Stimulated activated naive CD8-positive, alpha-beta T cell treated with anti-CD3 and anti-CD28 coated beads, Interleukin-15, Interleukin-2, amounts not matched to agents 100 U/mL and 50 U/mL, for 24 hours (primary cell): Measurements from ENCODE around the gene C9orf78.

ENCODE experiments used
- ATAC-seq: fragments of 150-1000 bp; cut with Tn5 transposase; one replicate; pipeline ENCODE4 v1.10.0; 2021
- DNase-seq: peaks from one replicate; pipeline ENCODE4 v3.0.0; 2021

C9orf78 gene

DNA sequence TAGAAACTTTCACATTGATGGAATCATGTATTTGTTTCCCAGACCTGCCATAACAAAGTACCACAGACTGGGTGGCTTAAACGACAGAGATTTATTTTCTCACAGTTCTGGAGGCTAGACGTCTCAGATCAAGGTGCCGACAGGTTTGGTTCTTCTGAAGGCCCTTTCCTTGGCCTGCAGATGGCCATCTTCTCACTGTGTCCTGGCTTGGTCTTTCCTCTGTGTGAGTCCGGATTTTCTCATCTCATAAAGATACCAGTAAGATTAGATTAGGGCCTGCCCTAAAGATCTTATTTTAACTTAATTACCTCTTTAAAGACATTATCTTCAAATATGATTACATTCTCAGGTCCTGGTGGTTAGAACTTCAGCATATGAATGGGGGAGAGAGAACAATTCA lies 6.0 kb upstream of the C9orf78 start:
- DNase-seq (no peak), ATAC-seq (no peak)

DNA sequence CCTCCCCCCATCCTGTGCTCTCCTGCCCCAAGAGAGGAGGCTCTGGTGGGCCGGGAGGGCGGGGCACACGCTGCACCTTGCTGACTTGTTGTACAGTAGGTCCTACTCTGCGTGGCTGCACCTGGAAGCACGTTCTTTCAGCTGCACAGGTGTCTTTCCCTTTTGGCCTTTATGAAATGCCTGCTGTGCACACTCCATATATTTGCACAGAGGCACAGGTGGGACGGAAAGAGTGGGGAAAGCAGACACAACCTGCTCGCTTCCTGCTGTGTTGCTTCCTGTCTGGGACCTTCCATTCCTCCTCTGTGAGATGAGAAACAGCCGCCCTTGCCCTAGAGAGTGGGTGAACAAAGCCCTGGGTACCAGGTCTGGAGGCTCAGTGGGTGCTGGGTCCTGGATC lies 5.0 kb upstream of the C9orf78 start:
- ATAC-seq (no peak), DNase-seq (peak; percentile 11)

DNA sequence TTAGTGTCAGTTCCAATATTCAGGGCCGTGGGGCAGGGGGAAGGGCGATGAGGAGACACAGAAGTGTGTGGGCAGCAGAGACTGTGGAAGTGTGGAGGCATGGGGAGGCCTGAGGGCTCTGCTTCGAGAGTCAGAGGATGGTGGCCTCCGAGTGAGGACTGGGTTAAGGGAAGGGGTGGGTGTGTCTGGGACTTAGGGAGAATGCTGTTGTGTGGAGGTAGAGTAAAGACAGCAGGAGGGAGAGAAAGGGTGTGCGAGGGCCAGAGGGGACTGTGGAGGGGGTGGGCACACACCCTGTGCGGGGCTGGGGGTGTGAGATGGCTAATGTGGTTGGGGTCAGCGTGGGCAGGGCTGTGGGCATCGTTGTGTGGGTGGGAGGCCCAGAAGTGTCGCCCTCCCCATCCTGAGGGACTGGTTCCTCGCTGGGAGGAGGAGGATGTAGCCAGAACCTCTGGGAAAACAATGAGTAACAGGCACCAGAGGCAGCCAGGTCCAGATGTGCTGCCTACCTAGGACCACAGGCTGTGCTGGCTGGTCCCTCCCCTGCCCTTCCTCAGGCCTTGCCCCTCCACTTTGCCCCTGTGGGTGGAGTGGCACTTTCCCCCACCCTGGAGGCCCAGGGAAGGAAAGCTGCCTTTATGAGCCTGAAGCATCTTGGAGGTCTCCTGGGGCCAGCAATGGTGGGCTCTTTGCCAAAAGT lies 4.4 kb upstream of the C9orf78 start:
- DNase-seq (peak; percentile 14), ATAC-seq (no peak)

DNA sequence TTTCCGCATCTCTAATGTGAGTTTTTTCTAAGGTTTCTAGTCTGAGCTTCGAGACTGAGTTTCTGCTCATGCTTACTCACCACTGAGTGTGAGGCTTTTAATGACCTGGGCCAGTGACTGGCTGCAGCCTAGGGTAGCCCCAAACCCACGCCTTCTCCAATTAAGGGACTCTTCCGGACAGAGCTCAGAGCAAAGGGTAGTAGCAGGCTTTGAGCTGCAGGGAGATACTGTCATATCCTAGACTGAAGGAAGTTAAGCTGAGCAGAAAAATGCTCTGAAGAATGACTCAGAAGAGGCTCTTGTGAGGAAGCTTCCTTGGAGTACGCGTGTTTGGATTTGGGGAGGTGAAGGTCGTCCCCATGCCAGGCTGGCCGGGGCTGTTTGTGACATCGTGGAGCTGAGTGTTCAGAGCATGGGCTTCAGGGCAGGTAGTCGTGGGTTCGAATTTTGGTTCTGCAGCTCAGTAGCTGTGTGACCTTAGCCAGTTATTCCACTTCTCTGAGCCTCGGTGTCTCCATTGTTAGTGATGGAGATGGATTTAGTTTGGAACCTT lies 3.7 kb upstream of the C9orf78 start:
- DNase-seq (peak; percentile 48), ATAC-seq (peak; percentile 58)

DNA sequence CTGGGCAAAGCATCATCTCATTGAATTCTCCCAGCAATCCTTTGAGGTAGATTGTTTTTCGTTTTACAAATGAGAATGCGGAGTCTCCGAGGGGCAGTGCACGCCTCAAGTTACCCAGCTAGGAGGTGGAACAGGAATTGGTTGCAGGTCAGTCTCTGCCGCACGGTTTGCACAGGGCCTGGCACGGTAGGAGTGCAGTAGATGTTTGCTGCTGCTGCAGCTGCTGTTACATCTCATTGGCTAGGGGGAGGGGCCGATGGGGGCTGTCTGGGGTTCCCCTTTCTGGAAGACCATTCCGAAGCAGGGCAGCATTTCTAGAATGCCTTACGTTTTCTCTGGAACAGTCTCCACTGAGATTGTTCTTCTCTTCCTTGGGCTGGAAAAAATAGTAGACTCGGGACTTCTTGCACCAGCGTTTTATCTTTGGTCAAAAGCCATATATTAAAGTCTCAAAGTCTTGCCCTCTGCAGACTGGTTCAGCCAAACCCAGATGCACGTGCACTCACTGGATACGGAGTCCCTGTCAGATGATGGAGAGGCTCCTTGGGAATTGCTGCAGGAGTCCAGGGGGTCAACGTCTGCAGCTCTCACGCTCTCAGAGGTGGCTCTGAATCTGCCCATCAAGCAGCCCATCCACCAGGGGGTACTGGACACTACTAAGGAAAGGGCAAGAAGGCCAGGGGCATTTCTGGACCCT lies 1.4 kb upstream of the C9orf78 start:
- DNase-seq = peak; percentile 67

DNA sequence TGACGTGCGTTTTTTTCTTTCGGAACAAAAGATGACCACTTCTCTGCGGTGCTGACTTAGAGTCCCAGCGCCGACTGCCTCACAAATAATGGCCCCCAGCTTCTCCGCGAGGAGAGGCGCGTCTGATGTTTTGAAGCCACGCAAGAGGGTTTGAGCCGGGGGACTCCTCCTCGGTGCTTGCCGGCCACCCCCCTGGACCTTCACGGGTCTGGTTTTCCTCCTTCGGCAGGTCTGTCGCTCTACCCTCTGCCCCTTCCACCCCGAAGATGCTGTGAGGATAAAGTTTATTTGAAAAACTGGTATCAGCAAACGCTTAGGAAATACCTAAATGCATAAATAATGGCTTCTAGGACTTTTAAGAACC lies 767 bp upstream of the C9orf78 start:
- DNase-seq (no peak), ATAC-seq (no peak)

More for the DNA sequence above, 1.4 kb upstream of the C9orf78 start:
- ATAC-seq = no peak

DNA sequence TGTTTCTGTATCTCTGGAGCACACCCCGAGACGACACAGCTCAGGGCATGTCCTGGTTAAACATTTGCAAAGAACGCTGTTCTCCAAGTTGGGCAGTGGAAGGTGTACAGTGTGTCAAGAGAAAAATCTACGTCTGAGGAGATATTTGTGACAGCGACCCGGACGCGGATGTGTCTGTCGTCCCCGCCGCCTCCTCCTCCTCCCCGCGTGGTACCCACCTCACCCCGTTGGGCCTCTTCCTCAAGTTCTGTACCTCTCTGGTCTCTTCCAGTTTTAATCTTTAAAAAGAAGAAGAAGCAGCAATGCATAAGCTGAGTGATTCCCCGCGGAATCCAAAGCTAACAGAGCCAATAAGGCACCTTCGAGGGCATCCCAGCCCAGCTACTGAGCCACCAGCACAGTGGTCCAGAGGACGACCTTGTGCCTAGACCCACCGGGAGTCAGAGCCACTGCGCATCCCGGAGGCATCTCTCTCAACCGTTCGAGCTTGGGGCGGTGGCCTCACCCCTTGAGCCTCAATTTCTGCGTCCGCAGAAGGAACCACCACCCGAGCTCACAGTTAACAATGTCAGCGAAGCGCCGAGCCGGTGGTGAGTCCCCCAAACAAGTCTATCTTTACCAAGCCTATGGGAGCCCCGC lies 467 bp downstream of the C9orf78 start:
- peak; percentile 1 for ATAC-seq
- DNase-seq = peak; percentile 47

DNA sequence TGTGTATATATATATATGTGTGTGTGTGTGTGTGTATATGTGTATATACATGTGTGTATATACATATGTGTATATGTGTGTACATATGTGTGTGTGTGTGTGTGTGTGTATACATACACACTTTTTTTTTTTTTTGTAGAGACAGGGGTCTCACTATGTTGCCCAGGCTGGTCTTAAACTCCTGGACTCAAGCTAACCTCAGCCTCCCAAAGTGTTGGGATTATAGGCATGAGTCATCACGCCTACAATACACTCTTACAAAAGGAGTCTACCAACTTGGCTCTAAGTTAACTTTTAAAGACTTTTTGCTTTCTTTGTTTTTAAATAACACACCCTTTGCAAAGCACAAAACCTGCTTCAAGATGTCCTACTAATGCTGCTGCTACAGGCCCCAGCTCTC lies 2.1 kb downstream of the C9orf78 start:
- ATAC-seq (no peak), DNase-seq (no peak)

DNA sequence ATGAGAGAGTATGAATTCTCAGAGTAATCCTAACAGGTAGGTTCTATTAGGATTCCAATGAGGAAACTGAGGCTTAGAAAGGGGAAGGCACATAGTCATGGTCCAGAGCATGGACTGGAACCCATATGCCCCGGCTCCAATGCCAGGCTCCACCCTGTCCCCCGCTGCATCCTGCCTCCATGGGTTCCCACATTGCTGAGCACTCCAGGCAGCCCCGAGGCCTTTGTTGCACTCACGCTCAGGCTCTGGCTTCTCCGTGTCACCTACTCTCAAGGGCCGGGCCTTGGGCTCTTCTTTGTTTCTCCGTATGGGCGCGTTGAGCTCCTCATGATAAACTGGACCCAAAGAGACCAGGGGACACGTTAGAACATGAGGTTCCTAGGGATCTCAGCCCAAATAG lies 6.1 kb downstream of the C9orf78 start:
- DNase-seq (no peak), ATAC-seq (no peak)

DNA sequence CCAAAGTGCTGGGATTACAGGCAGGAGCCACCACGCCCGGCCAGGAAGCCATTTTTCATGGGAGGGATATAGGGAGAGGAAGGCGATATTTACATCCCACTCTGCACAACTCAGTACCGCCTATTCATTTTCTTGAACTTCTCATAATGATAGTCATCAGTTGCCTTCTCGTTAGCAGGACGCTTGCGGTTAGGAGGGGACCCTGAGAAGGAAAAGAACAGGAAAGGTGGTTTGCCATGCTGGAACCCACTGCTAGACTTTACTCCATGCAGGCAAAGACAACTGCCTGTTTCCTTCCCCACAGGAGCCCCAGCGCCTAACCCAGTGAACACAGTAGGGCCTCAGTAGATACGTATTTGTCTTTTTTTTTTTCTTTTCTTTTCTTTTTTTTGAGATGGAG lies 7.0 kb downstream of the C9orf78 start:
- DNase-seq (no peak), ATAC-seq (no peak)

DNA sequence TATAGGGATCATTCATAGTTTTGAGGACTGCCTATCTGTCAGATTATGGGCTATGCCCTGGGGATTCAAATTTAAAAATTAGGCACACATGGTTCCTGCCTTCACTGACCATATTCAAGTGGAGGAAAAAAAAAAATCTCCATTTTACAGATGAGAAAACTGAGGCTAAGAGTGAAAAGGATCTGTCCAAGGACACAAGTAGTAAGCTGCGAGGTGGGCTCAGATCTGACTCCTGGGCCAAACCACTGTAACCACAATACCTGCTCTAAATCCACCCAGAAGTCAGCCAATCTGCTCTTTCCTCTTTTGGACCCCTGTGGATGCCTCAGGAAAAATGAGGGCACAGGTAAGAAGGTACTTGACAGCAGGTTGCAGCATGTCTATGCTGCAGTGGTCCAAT lies 8.3 kb downstream of the C9orf78 start:
- DNase-seq (no peak), ATAC-seq (no peak)

DNA sequence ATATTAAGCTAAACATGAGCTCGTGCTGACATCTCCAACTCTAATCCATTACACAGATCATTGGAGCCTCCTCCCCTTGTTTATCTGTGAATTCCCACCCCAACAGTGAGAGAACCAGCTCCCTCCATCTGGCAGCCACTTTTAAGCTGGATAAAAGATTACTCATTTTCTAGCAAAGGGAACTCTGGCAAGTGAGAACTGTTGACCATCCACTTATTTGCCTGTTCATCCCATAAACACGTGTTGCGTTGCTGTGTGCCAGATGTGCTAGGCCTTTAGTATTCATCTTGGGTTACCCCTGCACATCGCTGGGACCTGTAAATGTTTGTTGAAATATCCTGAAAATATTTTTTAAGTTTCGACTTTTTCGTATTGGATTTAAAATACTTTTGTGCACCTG lies 8.7 kb downstream of the C9orf78 start:
- no peak for ATAC-seq

DNA sequence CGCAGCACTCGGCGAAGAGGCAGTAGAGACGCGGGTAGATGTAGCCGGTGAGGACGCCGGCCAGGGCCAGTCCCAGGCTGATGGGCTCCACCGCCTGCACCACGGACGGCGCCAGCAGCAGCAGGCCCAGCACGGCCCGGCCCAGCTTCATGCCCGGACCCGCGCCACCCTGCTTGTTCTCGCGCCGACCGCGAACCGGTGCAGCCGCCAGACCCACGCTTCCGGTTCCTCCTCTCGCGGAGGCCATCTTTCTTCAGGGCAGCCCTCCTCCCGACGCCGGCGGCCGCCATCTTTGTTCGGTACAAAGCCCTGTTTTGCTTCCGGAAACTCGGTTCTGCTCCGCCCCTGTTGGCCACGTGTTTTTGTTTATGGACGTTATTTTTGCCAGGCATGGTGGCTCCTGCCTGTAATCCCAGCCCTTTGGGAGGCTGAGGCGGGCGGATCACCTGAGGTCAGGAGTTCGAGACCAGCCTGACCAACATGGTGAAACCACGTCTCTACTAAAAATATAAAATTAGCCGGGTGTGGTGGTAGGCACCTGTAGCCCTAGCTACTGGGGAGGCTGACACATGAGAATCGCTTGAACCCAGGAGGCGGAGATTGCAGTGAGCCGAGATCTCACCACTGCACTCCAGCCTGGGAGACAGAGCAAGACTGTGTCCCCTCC lies 11.0 kb downstream of the C9orf78 start, which contains the start of gene TOR1A:
TOR1A (minus strand) TSS at position 202 of the 667 bp plus-strand sequence; CDS start at position 151, 51 bp downstream.
- DNase-seq = peak; percentile 93
- ATAC-seq = peak; percentile 88

More for the DNA sequence above, 8.7 kb downstream of the C9orf78 start:
- DNase-seq = no peak

DNA sequence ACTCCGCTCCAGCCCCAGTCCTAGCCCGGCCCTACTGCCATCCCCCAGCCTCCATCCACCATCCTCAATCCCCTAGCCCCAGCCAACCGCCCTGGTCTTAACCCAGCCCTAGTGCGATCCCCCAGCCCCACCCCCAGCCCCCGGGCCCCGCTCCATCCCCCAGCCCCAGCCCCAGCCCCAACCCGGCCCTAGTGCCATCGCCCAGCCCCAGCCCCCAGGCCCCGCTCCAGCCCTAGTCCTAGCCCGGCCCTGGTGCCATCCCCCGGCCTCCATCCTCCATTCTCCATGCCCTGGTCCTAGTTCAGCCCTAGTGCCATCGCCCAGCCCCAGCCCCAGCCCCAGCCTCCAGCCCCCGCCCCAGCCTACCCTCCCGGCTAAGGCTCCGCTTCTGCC lies 11.5 kb downstream of the C9orf78 start:
- DNase-seq (no peak), ATAC-seq (peak; percentile 14)

DNA sequence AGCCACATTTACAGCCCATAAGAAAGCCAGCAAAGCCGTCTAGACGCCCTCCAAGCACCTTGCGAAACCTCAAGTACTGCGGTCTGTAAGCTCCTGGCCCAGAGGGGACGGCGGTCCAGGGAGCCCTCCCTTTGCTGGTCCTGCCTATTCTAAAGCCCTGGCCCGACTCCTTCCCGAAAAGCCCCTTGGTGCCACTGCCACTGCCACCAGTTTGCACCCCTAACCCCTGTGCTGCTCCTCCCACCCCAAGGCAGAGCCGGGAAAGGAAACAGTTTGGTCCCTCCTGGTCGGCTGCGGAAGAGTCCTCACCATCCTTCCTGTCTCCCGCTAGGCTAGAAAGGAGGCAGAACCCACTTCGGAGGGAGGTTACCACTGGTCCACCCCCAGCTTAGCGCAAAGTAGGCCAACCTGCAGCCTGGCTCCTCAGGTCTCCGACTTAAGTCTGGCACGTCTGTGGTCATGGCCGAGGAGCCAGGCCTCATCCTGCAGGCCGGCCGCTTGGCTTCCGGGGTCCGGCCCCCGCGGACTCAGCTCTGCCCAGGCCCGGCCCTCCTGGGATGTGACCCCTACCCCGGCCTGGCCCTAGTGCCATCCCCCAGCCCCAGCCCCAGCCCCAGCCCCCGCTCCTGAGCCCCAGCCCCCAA lies 12.1 kb downstream of the C9orf78 start:
- peak; percentile 33 for ATAC-seq
- peak; percentile 32 for DNase-seq

DNA sequence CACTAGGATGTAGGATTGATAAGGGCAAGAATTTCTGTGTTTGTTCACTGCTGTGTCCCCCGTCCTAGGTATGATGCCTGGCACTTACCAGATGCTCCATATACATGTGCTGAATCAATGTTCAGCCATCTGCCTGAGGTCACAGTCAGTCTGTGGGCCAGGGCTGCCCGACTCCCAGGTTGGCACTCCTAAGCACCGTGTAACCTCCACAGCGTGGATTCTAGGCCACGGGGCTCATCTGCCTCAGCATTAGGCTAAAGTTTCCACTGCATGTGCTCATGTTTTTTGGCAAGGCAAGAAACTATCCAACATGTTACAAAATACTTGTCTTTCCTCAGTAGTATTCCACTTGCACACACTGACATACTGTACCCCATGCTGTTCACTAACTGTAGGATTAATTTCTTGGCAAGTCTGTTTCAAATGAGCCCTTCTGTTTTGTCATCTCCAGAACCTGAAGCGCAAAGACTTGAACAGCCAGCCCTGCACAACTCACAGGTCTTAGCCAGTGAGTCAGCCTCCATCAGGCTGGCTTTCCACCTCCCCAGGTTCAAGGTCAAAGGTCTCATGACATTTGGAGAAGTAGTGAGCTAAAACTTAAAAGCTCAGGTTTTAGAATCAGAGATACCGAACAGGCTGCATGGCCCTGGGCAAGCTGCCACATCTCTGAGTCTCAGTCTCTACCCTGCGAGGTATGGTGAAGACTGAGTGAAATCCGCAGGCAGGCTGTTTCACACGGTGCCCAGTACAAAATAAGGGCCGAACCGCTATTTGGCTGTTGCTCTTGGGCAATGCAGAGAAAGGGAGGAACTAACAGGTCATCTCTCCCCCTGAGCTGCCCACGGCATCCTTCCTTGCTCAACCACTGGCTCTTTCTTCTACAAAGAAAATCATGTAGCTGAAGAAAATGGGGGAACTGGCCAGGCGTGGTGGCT lies 18.3 kb downstream of the C9orf78 start:
- no peak for DNase-seq
- no peak for ATAC-seq

DNA sequence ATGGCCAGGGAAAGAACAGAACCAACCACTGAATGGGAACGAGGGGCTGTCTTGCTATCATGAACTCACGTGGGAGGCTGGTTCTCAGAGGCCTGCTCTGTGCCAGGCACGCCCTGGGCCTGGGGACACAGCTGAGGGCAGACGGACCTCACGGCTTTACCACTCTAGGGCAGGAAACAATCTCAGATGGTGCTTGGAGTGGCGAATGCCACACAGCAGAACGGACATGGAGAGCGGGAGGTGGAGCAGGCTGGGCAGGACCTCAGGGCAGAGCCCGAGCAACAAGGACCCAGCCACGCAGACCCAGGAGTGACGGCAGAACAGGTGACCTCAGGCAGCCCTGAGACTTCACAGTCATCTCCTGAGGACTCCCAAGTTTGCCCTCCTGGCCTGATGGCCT lies 19.8 kb downstream of the C9orf78 start:
- ATAC-seq = no peak
- DNase-seq = no peak

DNA sequence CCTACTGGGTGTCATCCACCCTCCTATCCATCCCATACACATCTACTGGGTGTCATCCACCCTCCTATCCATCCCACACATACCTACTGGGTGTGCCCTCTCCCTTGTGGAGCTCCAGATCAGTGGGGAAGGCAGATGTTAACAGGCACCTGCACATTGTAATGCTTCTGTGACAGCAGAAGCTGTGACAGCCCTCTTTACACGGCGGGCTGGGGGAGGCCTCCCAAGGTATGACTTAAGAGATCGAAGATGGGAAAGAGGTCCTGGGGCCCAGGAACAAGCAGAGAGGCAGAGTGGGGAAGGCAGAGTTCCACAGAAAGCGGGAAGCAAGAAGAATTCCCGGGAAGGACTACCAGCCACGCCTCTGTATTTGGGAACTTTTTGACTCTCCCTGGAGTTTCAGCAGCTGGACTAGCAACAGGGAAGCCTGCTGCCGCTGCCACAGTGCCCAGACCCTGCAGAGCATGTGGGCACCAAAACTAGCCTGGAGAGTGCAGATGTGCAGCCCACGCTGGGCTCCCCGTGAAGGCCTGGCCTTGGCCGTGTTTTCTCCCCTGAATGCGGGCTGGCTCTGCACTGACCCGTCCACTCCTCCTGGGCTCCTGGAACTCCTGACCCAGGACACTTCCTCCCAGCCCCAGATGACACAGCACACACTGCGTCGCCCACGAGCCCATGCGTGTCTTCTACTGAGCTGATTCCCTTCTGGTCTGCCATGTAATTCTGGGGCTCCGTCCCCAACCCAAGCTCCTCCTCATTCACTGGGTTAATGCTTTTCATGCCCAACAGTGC lies 20.4 kb downstream of the C9orf78 start:
- no peak for ATAC-seq
- no peak for DNase-seq

DNA sequence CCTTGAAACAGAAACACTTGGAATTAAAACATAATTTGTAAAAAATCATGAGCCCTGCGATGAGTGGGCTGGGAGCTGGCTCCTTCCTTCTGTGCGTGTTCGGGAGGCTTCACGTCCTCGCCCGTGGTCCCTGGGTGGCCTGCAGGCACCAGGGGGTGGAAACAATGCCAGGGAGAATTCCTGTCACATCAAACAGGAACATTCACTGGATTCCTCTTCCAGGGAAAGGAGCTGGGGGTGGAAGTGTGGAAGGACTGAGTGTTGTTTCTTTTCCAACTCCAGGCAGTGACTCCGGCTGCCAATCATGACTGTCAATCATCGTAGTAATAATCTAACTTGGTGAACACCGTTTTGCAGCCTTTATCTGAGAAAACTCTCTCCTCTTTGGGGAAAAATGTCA lies 21.4 kb downstream of the C9orf78 start:
- ATAC-seq (no peak), DNase-seq (no peak)

DNA sequence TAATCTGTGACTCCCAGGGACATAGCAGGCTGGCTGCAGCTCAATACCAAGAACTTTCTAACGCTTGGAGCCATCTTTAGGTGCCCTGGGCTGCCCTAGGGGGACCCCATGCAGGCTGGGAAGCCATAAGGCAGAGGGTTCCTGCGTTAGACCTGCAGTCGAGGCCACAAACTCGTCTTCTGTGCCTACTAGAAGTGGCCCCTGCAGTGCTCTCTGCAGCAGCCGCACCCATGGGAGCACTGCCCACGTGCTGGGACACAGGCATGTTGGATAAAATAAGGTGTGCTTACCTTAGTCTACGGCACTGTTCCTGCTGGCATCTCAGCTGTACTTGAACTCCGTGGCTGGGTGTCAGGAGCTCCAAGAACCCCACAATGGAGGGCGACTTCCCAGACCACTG lies 22.7 kb downstream of the C9orf78 start:
- ATAC-seq (no peak), DNase-seq (no peak)
